ENCODE measurements around the gene MYO3A.

DNA sequence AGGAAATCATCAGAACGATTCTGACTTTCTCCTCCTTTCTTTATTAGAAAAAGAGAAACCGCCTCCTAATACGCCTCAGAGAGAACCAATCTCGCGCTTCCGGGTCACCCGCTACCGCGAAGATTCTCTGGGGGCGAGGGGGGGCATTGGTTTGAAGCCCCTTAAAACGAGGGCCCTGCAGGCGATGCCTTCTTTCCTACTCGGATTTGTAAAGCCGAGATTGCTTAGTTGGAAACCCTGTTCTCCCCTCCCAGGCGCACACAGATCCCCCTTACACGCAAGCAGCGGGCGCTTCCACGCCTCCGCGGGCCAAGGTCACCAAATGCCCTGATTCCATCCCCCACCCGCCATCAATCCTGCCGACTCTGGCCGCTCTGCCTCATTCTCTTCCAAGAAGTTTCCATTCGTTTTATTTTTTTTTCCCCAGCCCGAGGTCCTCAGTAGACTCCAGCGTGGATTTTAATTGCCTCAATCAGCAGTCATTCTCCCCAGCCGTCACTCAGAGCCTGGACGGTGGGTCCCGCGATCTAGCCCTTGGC is 281.4 kb downstream of the MYO3A start:
- TF ChIP-seq CTCF (IDR thresholded peaks at IDR 0.05) (no peak), EZH2 (IDR thresholded peaks at IDR 0.05; ENCODE audit: borderline replicate concordance, insufficient read depth, low read depth, low read length, poor library complexity, severe bottlenecking) (no peak)

Measured in B cell (primary cell).